ENCODE data around the gene RECK. TPM values are rescaled to one million over a fixed set of nuclear protein-coding genes. Genes with fewer than 3 reads are reported as not detected.
"Not testable (repeated sequence)": the region's sequence is repeated elsewhere in the genome, so short reads cannot be mapped to it uniquely, and the experiment has no call there.

RECK gene
- total RNA-seq, 1 donor from 2014 or later: 48.2 TPM

- H3K27ac Mint-ChIP-seq (ENCODE audit: unreplicated experiment): no peak overlapping the region
- H3K4me1 Mint-ChIP-seq (ENCODE audit: unreplicated experiment): peaks cover 6% of the 10 kb centered on the region
- no peaks in the 10 kb centered on the region for H3K27me3 Mint-ChIP-seq (ENCODE audit: unreplicated experiment)
- no peaks in the 10 kb centered on the region for H3K36me3 Mint-ChIP-seq (ENCODE audit: low read depth, unreplicated experiment)
- no peak for DNase-seq (ENCODE audit: low spot score)
- H3K4me3 Mint-ChIP-seq (ENCODE audit: unreplicated experiment): no peak overlapping the region
- no peaks in the 10 kb centered on the region for H3K9me3 Mint-ChIP-seq (ENCODE audit: unreplicated experiment)
- TF ChIP-seq CTCF (IDR thresholded peaks at IDR 0.05; ENCODE audit: unreplicated experiment): no peak
These were observed 41.8 kb upstream of the RECK start for GRCh38 chr9:35994959-35995358.

GRCh38 chr9:35996358-35996970 is 40.2 kb upstream of the RECK start:
- TF ChIP-seq CTCF (IDR thresholded peaks at IDR 0.05; ENCODE audit: unreplicated experiment): no peak
- peaks cover under 1% of the 10 kb centered on the region for H3K4me1 Mint-ChIP-seq (ENCODE audit: unreplicated experiment)
- no peak for DNase-seq (ENCODE audit: low spot score)
- H3K36me3 Mint-ChIP-seq (ENCODE audit: low read depth, unreplicated experiment): no peaks in the 10 kb centered on the region
- H3K4me3 Mint-ChIP-seq (ENCODE audit: unreplicated experiment): no peak overlapping the region
- H3K27ac Mint-ChIP-seq (ENCODE audit: unreplicated experiment): no peak overlapping the region
- H3K27me3 Mint-ChIP-seq (ENCODE audit: unreplicated experiment): peaks cover 2% of the 10 kb centered on the region
- H3K9me3 Mint-ChIP-seq (ENCODE audit: unreplicated experiment): no peaks in the 10 kb centered on the region

- H3K4me3 Mint-ChIP-seq (ENCODE audit: unreplicated experiment); H3K9me3 Mint-ChIP-seq (ENCODE audit: unreplicated experiment); H3K36me3 Mint-ChIP-seq (ENCODE audit: low read depth, unreplicated experiment); H3K27me3 Mint-ChIP-seq (ENCODE audit: unreplicated experiment); H3K4me1 Mint-ChIP-seq (ENCODE audit: unreplicated experiment); H3K27ac Mint-ChIP-seq (ENCODE audit: unreplicated experiment); DNase-seq (ENCODE audit: low spot score): not testable (repeated sequence)
These were observed 39.7 kb upstream of the RECK start for GRCh38 chr9:35997016-35997415.

GRCh38 chr9:35998333-35998732 is 38.4 kb upstream of the RECK start:
- H3K4me3 Mint-ChIP-seq (ENCODE audit: unreplicated experiment): no peak overlapping the region
- no peak for TF ChIP-seq CTCF (IDR thresholded peaks at IDR 0.05; ENCODE audit: unreplicated experiment)
- H3K4me1 Mint-ChIP-seq (ENCODE audit: unreplicated experiment): no peaks in the 10 kb centered on the region
- peaks cover 2% of the 10 kb centered on the region for H3K27me3 Mint-ChIP-seq (ENCODE audit: unreplicated experiment)
- H3K9me3 Mint-ChIP-seq (ENCODE audit: unreplicated experiment): no peaks in the 10 kb centered on the region
- H3K27ac Mint-ChIP-seq (ENCODE audit: unreplicated experiment): no peak overlapping the region
- DNase-seq (ENCODE audit: low spot score): no peak
- no peaks in the 10 kb centered on the region for H3K36me3 Mint-ChIP-seq (ENCODE audit: low read depth, unreplicated experiment)

- Mint-ChIP-seq H3K4me3 (ENCODE audit: unreplicated experiment) (no peak overlapping the region), H3K4me1 (ENCODE audit: unreplicated experiment) (peaks cover 5% of the 10 kb centered on the region), H3K27ac (ENCODE audit: unreplicated experiment) (no peak overlapping the region), H3K27me3 (ENCODE audit: unreplicated experiment) (no peaks in the 10 kb centered on the region), H3K9me3 (ENCODE audit: unreplicated experiment) (no peaks in the 10 kb centered on the region), H3K36me3 (ENCODE audit: low read depth, unreplicated experiment) (peaks cover 9% of the 10 kb centered on the region)
- no peak for TF ChIP-seq CTCF (IDR thresholded peaks at IDR 0.05; ENCODE audit: unreplicated experiment)
- DNase-seq (ENCODE audit: low spot score): no peak
These were observed 30.8 kb upstream of the RECK start for GRCh38 chr9:36005891-36006290.

All from endothelial cell (in vitro differentiated cells).